Measurements from ENCODE around the gene ZMYM5. TPM values are rescaled to one million over a fixed set of nuclear protein-coding genes. Genes with fewer than 3 reads are reported as not detected.
"Not testable (repeated sequence)": the region's sequence is repeated elsewhere in the genome, so short reads cannot be mapped to it uniquely, and the experiment has no call there.

Gene ZMYM5
- total and polyA plus RNA-seq, 5 donors = 6.7 to 12.7 (median 8.1) TPM

GRCh38 chr13:19822673-19823072, 40.8 kb downstream of the ZMYM5 start:
- H3K4me3 ChIP-seq (ENCODE audit: low read length) = no peak overlapping the region
- ATAC-seq (peak in 1 of 2 donors; percentile 55), DNase-seq (no peak)
- intact Hi-C loops (cut with DNase I) = no loop called here
- no peaks in the 10 kb centered on the region for H3K9me3 ChIP-seq (ENCODE audit: control insufficient read depth, low read length)
- no peaks in the 10 kb centered on the region for H3K27me3 ChIP-seq (ENCODE audit: control insufficient read depth, insufficient read depth)
- H3K4me1 ChIP-seq (ENCODE audit: control insufficient read depth, insufficient read depth, low read length) = no peaks in the 10 kb centered on the region
- H3K27ac ChIP-seq (ENCODE audit: low read length) = no peak overlapping the region
- 79% methylated on average over 3 of the region's 3 CpGs for WGBS

DNA sequence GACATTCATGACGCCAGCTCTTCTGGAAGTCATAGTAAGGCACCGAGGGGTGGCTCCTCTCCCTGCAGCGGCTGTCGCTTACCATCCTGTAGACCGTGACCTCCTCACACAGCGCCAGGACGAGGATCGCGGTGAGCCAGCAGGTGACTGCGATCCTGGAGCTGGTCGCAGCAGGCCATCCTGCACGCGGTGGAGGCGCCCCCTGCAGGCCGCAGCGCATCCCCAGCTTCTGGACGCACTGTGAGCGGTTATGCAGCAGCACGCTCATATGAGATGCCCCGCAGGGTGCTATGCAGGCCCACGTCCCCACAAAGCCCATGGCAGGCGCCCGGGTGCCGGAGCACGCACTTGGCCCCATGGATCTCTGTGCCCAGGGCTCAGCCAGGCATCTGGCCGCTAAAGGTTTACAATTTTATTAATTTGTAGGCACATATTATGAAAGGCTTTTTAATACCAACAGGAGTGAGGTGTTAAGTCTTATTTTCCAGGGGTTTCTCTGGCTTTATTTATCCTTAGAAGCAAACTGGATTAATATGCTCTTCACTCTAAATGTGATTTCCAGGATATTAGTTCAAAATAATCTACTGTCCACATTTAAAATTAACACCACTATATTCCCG, 45.1 kb downstream of the ZMYM5 start:
- Histone ChIP-seq H3K27me3 (ENCODE audit: control insufficient read depth, insufficient read depth) (no peaks in the 10 kb centered on the region), H3K4me1 (ENCODE audit: control insufficient read depth, insufficient read depth, low read length) (no peaks in the 10 kb centered on the region), H3K4me3 (ENCODE audit: low read length) (no peak overlapping the region), H3K9me3 (ENCODE audit: control insufficient read depth, low read length) (no peaks in the 10 kb centered on the region), H3K27ac (ENCODE audit: low read length) (no peak overlapping the region)
- 74% methylated on average over 27 of the region's 27 CpGs for WGBS
- peak; percentile 64 to 65 for ATAC-seq
- DNase-seq = peak; percentile 19 to 74 (median 73)
- intact Hi-C loops (cut with DNase I) = no loop called here

DNA sequence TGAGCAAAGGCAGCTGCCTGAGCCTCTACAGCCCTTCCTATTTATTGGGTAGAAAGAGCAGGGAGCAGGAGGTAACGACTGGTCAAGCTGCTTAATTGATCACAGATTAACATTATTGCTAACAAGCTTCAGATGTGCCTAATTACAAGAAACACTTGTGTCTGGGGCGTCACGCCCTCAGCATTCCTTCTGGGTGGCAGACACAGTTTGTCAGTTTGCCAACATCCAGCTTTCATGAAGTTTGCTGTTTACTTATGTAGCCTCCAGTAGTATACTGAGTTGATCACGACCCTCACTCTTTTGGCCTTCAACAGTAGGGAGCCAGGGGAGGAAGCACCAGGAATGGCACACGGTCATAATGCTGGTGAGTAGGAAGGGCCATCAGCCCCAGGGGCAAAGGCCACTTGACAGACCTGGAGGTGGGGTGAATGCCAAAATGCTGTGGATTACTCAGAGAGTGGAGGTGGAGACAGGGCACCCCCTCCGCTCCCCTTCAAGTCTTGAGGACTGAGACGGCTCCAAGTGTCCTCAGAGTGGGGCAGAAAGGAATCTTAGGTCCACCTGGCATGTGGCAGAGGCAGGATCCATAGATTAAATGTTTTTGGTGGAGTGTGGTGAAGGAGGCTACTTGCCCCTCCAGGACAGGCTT, 45.8 kb downstream of the ZMYM5 start:
- no peak for ATAC-seq
- intact Hi-C loops (cut with DNase I) = no loop called here

DNA sequence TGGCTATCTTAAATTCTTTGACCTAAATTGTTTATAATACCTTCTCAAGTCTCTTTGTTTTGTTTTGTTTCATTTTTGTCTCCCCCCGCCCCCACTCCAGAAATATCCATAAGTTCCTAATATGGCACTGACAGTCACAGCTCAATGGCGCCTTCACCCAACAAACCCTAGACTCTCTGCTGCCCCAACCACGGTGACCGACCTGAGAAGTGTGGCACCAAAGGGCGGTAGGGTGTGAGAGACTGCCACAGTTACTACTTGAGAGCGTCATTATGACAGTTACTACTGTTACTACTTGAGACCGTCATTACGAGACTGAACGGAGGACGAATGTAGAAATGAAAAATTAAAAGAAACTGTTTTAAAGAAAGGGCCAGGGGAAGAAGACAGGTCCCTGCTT, 46.3 kb downstream of the ZMYM5 start:
- Histone ChIP-seq H3K4me1 (ENCODE audit: control insufficient read depth, insufficient read depth, low read length) (no peaks in the 10 kb centered on the region), H3K27ac (ENCODE audit: low read length) (no peak overlapping the region), H3K27me3 (ENCODE audit: control insufficient read depth, insufficient read depth) (no peaks in the 10 kb centered on the region), H3K4me3 (ENCODE audit: low read length) (no peak overlapping the region), H3K9me3 (ENCODE audit: control insufficient read depth, low read length) (no peaks in the 10 kb centered on the region)
- intact Hi-C loops (cut with DNase I) = no loop called here
- DNase-seq = peak in 1 of 3 donors; percentile 11
- ATAC-seq = no peak
- WGBS = 93% methylated on average over 10 of the region's 10 CpGs

More for the DNA sequence above, 45.8 kb downstream of the ZMYM5 start:
- no peaks in the 10 kb centered on the region for H3K9me3 ChIP-seq (ENCODE audit: control insufficient read depth, low read length)
- H3K27me3 ChIP-seq (ENCODE audit: control insufficient read depth, insufficient read depth) = no peaks in the 10 kb centered on the region
- peak in 1 of 3 donors; percentile 13 for DNase-seq
- H3K27ac ChIP-seq (ENCODE audit: low read length) = no peak overlapping the region
- 92% methylated on average over 7 of the region's 7 CpGs for WGBS
- H3K4me1 ChIP-seq (ENCODE audit: control insufficient read depth, insufficient read depth, low read length) = no peaks in the 10 kb centered on the region
- no peak overlapping the region for H3K4me3 ChIP-seq (ENCODE audit: low read length)

DNA sequence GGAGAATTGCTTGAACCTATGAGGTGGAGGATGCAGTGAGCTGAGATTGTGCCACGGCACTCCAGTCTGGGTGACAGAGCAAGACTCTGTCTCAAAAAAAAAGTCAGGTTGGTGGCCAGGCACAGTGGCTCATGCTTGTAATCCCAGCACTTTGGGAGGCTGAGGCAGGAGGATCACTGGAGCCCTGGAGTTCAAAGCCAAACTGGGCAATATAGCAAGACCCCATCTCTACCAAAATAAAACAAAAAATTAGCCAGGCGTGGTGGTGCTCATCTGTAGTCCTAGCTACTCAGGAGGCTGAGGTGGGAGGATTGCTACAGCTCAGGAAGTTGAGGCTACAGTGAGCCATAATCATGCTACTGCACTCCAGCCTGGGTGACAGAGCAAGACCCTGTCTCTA, 47.6 kb downstream of the ZMYM5 start:
- 99% methylated on average over 2 of the region's 2 CpGs for WGBS
- not testable (repeated sequence) for ATAC-seq

DNA sequence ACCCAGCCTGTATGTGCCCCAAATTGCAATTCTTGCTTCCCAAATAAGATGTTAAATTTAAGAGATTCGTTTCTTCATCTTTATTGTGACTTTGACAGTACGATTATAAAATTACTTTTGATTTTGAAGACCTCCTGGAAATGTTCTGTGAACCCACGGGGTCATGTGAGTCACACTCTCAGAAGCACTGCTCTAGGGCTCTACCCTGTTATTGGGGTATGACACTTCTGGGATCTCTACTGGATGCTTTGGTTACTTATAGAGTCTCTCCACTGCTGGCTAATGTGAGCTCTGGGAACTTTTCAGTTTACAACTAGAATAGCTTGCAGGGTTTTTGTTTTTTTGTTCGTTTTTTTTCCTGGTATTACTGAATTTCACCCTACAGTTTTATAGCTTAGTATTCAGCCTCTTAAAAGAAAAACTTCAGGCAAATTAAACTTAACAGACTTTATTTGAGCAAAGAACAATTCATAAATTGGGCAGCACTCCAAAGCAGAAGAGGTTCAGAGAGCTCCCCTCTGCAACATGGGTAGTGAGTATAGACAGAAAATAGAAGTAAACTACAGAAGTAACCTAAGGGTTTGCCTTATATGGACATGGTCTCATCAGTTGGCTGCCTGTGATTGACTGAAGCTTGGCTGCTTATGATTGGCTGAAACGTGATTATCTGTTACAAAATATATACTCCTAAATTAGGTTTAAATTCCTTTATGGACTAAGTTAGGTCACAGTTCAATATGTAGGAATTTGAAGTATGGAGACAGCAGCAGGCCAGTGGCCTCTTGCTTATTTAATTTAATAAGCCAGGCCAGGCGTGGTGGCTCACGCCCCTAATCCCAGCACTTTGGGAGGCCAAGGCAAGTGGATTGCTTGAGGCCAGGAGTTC, 52.2 kb downstream of the ZMYM5 start:
- Histone ChIP-seq H3K4me3 (ENCODE audit: low read length) (no peak overlapping the region), H3K27me3 (ENCODE audit: control insufficient read depth, insufficient read depth) (no peaks in the 10 kb centered on the region), H3K27ac (ENCODE audit: low read length) (no peak overlapping the region), H3K4me1 (ENCODE audit: control insufficient read depth, insufficient read depth, low read length) (no peaks in the 10 kb centered on the region), H3K9me3 (ENCODE audit: control insufficient read depth, low read length) (no peaks in the 10 kb centered on the region)
- ATAC-seq (no peak), DNase-seq (no peak)
- intact Hi-C loops (cut with DNase I) = no loop called here
- WGBS = 95% methylated on average over 7 of the region's 7 CpGs

More for the DNA sequence above, 47.6 kb downstream of the ZMYM5 start:
- H3K27me3 ChIP-seq (ENCODE audit: control insufficient read depth, insufficient read depth); intact Hi-C loops (cut with DNase I); DNase-seq; H3K4me3 ChIP-seq (ENCODE audit: low read length); H3K4me1 ChIP-seq (ENCODE audit: control insufficient read depth, insufficient read depth, low read length); H3K9me3 ChIP-seq (ENCODE audit: control insufficient read depth, low read length); H3K27ac ChIP-seq (ENCODE audit: low read length): not testable (repeated sequence)

DNA sequence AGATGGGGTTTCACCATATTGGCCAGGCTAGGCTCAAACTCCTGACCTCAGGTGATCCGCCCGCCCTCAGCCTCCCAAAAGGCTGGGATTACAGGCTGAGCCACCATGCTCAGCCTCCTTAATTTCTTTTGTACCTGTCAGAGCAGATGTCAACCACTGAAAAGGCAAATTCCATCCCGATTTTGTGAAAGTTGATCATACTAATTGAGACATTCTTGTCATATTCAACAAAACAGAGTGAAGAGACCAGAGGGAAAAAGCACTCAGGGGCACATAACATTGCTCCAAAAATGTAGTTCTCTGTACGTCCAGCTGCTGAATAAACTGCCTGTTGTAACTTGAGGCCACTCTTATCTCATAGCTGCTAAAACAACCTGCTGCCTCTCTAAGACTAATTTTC, 53.3 kb downstream of the ZMYM5 start:
- 92% methylated on average over 4 of the region's 4 CpGs for WGBS

GRCh38 chr13:19805765-19806164, 57.7 kb downstream of the ZMYM5 start:
- no peaks in the 10 kb centered on the region for H3K4me1 ChIP-seq (ENCODE audit: control insufficient read depth, insufficient read depth, low read length)
- ATAC-seq (no peak), DNase-seq (peak in 2 of 3 donors; percentile 8 to 37)
- H3K27ac ChIP-seq (ENCODE audit: low read length) = no peak overlapping the region
- no peaks in the 10 kb centered on the region for H3K27me3 ChIP-seq (ENCODE audit: control insufficient read depth, insufficient read depth)
- WGBS = 95% methylated on average over 4 of the region's 4 CpGs
- H3K4me3 ChIP-seq (ENCODE audit: low read length) = no peak overlapping the region
- intact Hi-C loops (cut with DNase I) = no loop called here
- H3K9me3 ChIP-seq (ENCODE audit: control insufficient read depth, low read length) = no peaks in the 10 kb centered on the region

More for the DNA sequence above, 53.3 kb downstream of the ZMYM5 start:
- no peak overlapping the region for H3K27ac ChIP-seq (ENCODE audit: low read length)
- intact Hi-C loops (cut with DNase I) = no loop called here
- no peaks in the 10 kb centered on the region for H3K4me1 ChIP-seq (ENCODE audit: control insufficient read depth, insufficient read depth, low read length)
- H3K9me3 ChIP-seq (ENCODE audit: control insufficient read depth, low read length) = no peaks in the 10 kb centered on the region
- H3K27me3 ChIP-seq (ENCODE audit: control insufficient read depth, insufficient read depth) = no peaks in the 10 kb centered on the region
- DNase-seq (no peak), ATAC-seq (no peak)
- H3K4me3 ChIP-seq (ENCODE audit: low read length) = no peak overlapping the region

DNA sequence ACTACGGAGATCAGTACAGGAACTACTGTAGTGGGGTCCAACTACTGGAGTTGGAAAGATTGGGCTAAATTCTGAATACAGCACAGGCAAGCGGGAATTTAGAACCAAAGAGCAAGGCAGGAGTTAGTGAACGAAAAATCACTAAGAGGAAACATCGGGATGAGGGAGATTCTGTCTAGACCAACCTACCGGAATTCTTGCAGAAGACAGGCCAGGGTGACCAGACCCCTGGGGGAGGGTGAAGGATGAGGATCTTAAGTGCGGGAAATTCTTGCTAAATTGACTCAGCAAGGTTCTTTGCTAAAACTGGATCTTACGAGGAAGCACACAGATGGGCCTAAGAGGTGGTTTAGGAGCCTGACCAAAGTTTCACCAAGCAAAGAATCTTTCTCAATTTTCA, 67.5 kb downstream of the ZMYM5 start:
- Histone ChIP-seq H3K4me3 (ENCODE audit: low read length) (no peak overlapping the region), H3K4me1 (ENCODE audit: control insufficient read depth, insufficient read depth, low read length) (no peaks in the 10 kb centered on the region), H3K27ac (ENCODE audit: low read length) (no peak overlapping the region), H3K27me3 (ENCODE audit: control insufficient read depth, insufficient read depth) (no peaks in the 10 kb centered on the region), H3K9me3 (ENCODE audit: control insufficient read depth, low read length) (no peaks in the 10 kb centered on the region)
- DNase-seq = no peak
- no peak for ATAC-seq
- WGBS = 95% methylated on average over 7 of the region's 7 CpGs
- intact Hi-C loops (cut with DNase I) = no loop called here

- WGBS = 93% methylated on average over 4 of the region's 4 CpGs
- H3K4me1 ChIP-seq (ENCODE audit: control insufficient read depth, insufficient read depth, low read length) = no peaks in the 10 kb centered on the region
- H3K27me3 ChIP-seq (ENCODE audit: control insufficient read depth, insufficient read depth) = no peaks in the 10 kb centered on the region
- no peaks in the 10 kb centered on the region for H3K9me3 ChIP-seq (ENCODE audit: control insufficient read depth, low read length)
- no peak for ATAC-seq
- intact Hi-C loops (cut with DNase I) = no loop called here
- no peak for DNase-seq
- no peak overlapping the region for H3K27ac ChIP-seq (ENCODE audit: low read length)
- H3K4me3 ChIP-seq (ENCODE audit: low read length) = no peak overlapping the region
Observed at GRCh38 chr13:19794631-19795030, 68.8 kb downstream of the ZMYM5 start.

- DNase-seq (peak in 1 of 3 donors; percentile 8), ATAC-seq (no peak)
- Histone ChIP-seq H3K27me3 (ENCODE audit: control insufficient read depth, insufficient read depth) (no peaks in the 10 kb centered on the region), H3K9me3 (ENCODE audit: control insufficient read depth, low read length) (no peaks in the 10 kb centered on the region), H3K27ac (ENCODE audit: low read length) (no peak overlapping the region), H3K4me3 (ENCODE audit: low read length) (no peak overlapping the region), H3K4me1 (ENCODE audit: control insufficient read depth, insufficient read depth, low read length) (no peaks in the 10 kb centered on the region)
- intact Hi-C loops (cut with DNase I) = no loop called here
- 91% methylated on average over 7 of the region's 7 CpGs for WGBS
Observed at GRCh38 chr13:19791953-19792537, 71.4 kb downstream of the ZMYM5 start.
